ENCODE data around the gene CD200R1.

GRCh38 chr3:112925560-112925959 is 49.3 kb downstream of the CD200R1 start:
- TF ChIP-seq POLR2A (IDR thresholded peaks at IDR 0.05) (no peak), EP300 (IDR thresholded peaks at IDR 0.05) (no peak), CTCF (IDR thresholded peaks at IDR 0.05) (no peak)
